ENCODE data around the gene VPS13A.
A peak's percentile ranks its signal among the peaks of the same experiment; 100 is the strongest.

Gene VPS13A

GRCh38 chr9:77177143-77177893, at the start of gene VPS13A:
Gene VPS13A, plus strand, starts transcription at chr9:77177534. Its CDS starts 171 bp downstream, at chr9:77177705.
- Histone ChIP-seq H3K27me3 (ENCODE audit: control insufficient read depth, insufficient read depth, low read length) (no peaks in the 10 kb centered on the region), H3K9me3 (ENCODE audit: control insufficient read depth, insufficient read depth, low read depth, low read length) (no peaks in the 10 kb centered on the region), H3K4me1 (ENCODE audit: control insufficient read depth, insufficient read depth, low read length) (peaks cover 16% of the 10 kb centered on the region), H3K9ac (ENCODE audit: low read length) (peak within 1 kb of the TSS; percentile 75), H3K27ac (ENCODE audit: low read depth, low read length) (peak within 1 kb of the TSS; percentile 49; the same call in 1 of the 2 replicates), H3K36me3 (ENCODE audit: control insufficient read depth, insufficient read depth, low read length) (no peaks in the 10 kb centered on the region), H3K4me3 (ENCODE audit: low read depth, low read length) (peak within 1 kb of the TSS; percentile 90)

- Histone ChIP-seq H3K27me3 (ENCODE audit: control insufficient read depth, insufficient read depth, low read length) (no peaks in the 10 kb centered on the region), H3K4me1 (ENCODE audit: control insufficient read depth, insufficient read depth, low read length) (peaks cover 28% of the 10 kb centered on the region; the same call in 1 of the 2 replicates), H3K9ac (ENCODE audit: low read length) (peak overlapping the region; percentile 29), H3K36me3 (ENCODE audit: control insufficient read depth, insufficient read depth, low read length) (no peaks in the 10 kb centered on the region), H3K9me3 (ENCODE audit: control insufficient read depth, insufficient read depth, low read depth, low read length) (peaks cover 20% of the 10 kb centered on the region), H3K4me3 (ENCODE audit: low read depth, low read length) (no peak overlapping the region), H3K27ac (ENCODE audit: low read depth, low read length) (peak overlapping the region; percentile 74; the same call in 1 of the 2 replicates)
Measured at GRCh38 chr9:77128125-77128789, 49.1 kb upstream of the VPS13A start.

GRCh38 chr9:77131399-77131798, 45.9 kb upstream of the VPS13A start:
- no peaks in the 10 kb centered on the region for H3K27me3 ChIP-seq (ENCODE audit: control insufficient read depth, insufficient read depth, low read length)
- H3K4me3 ChIP-seq (ENCODE audit: low read depth, low read length), result no peak overlapping the region
- no peaks in the 10 kb centered on the region for H3K36me3 ChIP-seq (ENCODE audit: control insufficient read depth, insufficient read depth, low read length)
- H3K27ac ChIP-seq (ENCODE audit: low read depth, low read length), result no peak overlapping the region
- peaks cover 18% of the 10 kb centered on the region; the same call in 1 of the 2 replicates for H3K4me1 ChIP-seq (ENCODE audit: control insufficient read depth, insufficient read depth, low read length)
- peaks cover 15% of the 10 kb centered on the region for H3K9me3 ChIP-seq (ENCODE audit: control insufficient read depth, insufficient read depth, low read depth, low read length)
- no peak overlapping the region for H3K9ac ChIP-seq (ENCODE audit: low read length)

- Histone ChIP-seq H3K4me1 (ENCODE audit: control insufficient read depth, insufficient read depth, low read length) (peaks cover 4% of the 10 kb centered on the region; the same call in 1 of the 2 replicates), H3K27me3 (ENCODE audit: control insufficient read depth, insufficient read depth, low read length) (no peaks in the 10 kb centered on the region), H3K9me3 (ENCODE audit: control insufficient read depth, insufficient read depth, low read depth, low read length) (peaks cover 27% of the 10 kb centered on the region), H3K9ac (ENCODE audit: low read length) (no peak overlapping the region), H3K27ac (ENCODE audit: low read depth, low read length) (no peak overlapping the region), H3K36me3 (ENCODE audit: control insufficient read depth, insufficient read depth, low read length) (no peaks in the 10 kb centered on the region), H3K4me3 (ENCODE audit: low read depth, low read length) (no peak overlapping the region)
Measured at GRCh38 chr9:77133011-77133410, 44.3 kb upstream of the VPS13A start.

GRCh38 chr9:77142366-77142765, 35.0 kb upstream of the VPS13A start:
- H3K4me1 ChIP-seq (ENCODE audit: control insufficient read depth, insufficient read depth, low read length), result peaks cover 6% of the 10 kb centered on the region; the same call in 1 of the 2 replicates
- no peaks in the 10 kb centered on the region for H3K36me3 ChIP-seq (ENCODE audit: control insufficient read depth, insufficient read depth, low read length)
- no peaks in the 10 kb centered on the region for H3K27me3 ChIP-seq (ENCODE audit: control insufficient read depth, insufficient read depth, low read length)
- H3K27ac ChIP-seq (ENCODE audit: low read depth, low read length), result no peak overlapping the region
- no peak overlapping the region for H3K9ac ChIP-seq (ENCODE audit: low read length)
- peaks cover 12% of the 10 kb centered on the region for H3K9me3 ChIP-seq (ENCODE audit: control insufficient read depth, insufficient read depth, low read depth, low read length)
- no peak overlapping the region for H3K4me3 ChIP-seq (ENCODE audit: low read depth, low read length)

GRCh38 chr9:77149879-77150278, 27.5 kb upstream of the VPS13A start:
- H3K36me3 ChIP-seq (ENCODE audit: control insufficient read depth, insufficient read depth, low read length), result no peaks in the 10 kb centered on the region
- H3K4me1 ChIP-seq (ENCODE audit: control insufficient read depth, insufficient read depth, low read length), result peaks cover 12% of the 10 kb centered on the region; the same call in 1 of the 2 replicates
- H3K9ac ChIP-seq (ENCODE audit: low read length), result no peak overlapping the region
- no peak overlapping the region for H3K27ac ChIP-seq (ENCODE audit: low read depth, low read length)
- no peaks in the 10 kb centered on the region for H3K27me3 ChIP-seq (ENCODE audit: control insufficient read depth, insufficient read depth, low read length)
- H3K4me3 ChIP-seq (ENCODE audit: low read depth, low read length), result no peak overlapping the region
- no peaks in the 10 kb centered on the region for H3K9me3 ChIP-seq (ENCODE audit: control insufficient read depth, insufficient read depth, low read depth, low read length)

GRCh38 chr9:77152289-77152688, 25.0 kb upstream of the VPS13A start:
- Histone ChIP-seq H3K4me3 (ENCODE audit: low read depth, low read length) (no peak overlapping the region), H3K9me3 (ENCODE audit: control insufficient read depth, insufficient read depth, low read depth, low read length) (no peaks in the 10 kb centered on the region), H3K36me3 (ENCODE audit: control insufficient read depth, insufficient read depth, low read length) (no peaks in the 10 kb centered on the region), H3K9ac (ENCODE audit: low read length) (no peak overlapping the region), H3K27me3 (ENCODE audit: control insufficient read depth, insufficient read depth, low read length) (no peaks in the 10 kb centered on the region), H3K27ac (ENCODE audit: low read depth, low read length) (no peak overlapping the region), H3K4me1 (ENCODE audit: control insufficient read depth, insufficient read depth, low read length) (peaks cover 12% of the 10 kb centered on the region; the same call in 1 of the 2 replicates)

GRCh38 chr9:77156646-77157371, 20.5 kb upstream of the VPS13A start:
- H3K4me1 ChIP-seq (ENCODE audit: control insufficient read depth, insufficient read depth, low read length), result no peaks in the 10 kb centered on the region
- H3K36me3 ChIP-seq (ENCODE audit: control insufficient read depth, insufficient read depth, low read length), result no peaks in the 10 kb centered on the region
- no peak overlapping the region for H3K27ac ChIP-seq (ENCODE audit: low read depth, low read length)
- no peaks in the 10 kb centered on the region for H3K27me3 ChIP-seq (ENCODE audit: control insufficient read depth, insufficient read depth, low read length)
- no peak overlapping the region for H3K9ac ChIP-seq (ENCODE audit: low read length)
- no peaks in the 10 kb centered on the region for H3K9me3 ChIP-seq (ENCODE audit: control insufficient read depth, insufficient read depth, low read depth, low read length)
- no peak overlapping the region for H3K4me3 ChIP-seq (ENCODE audit: low read depth, low read length)

- no peaks in the 10 kb centered on the region for H3K36me3 ChIP-seq (ENCODE audit: control insufficient read depth, insufficient read depth, low read length)
- no peaks in the 10 kb centered on the region for H3K27me3 ChIP-seq (ENCODE audit: control insufficient read depth, insufficient read depth, low read length)
- no peaks in the 10 kb centered on the region for H3K9me3 ChIP-seq (ENCODE audit: control insufficient read depth, insufficient read depth, low read depth, low read length)
- no peaks in the 10 kb centered on the region for H3K4me1 ChIP-seq (ENCODE audit: control insufficient read depth, insufficient read depth, low read length)
- no peak overlapping the region for H3K9ac ChIP-seq (ENCODE audit: low read length)
- H3K4me3 ChIP-seq (ENCODE audit: low read depth, low read length), result no peak overlapping the region
- H3K27ac ChIP-seq (ENCODE audit: low read depth, low read length), result no peak overlapping the region
Measured at GRCh38 chr9:77158772-77159513, 18.4 kb upstream of the VPS13A start.

- Histone ChIP-seq H3K27ac (ENCODE audit: low read depth, low read length) (no peak overlapping the region), H3K4me1 (ENCODE audit: control insufficient read depth, insufficient read depth, low read length) (no peaks in the 10 kb centered on the region; the same call in 1 of the 2 replicates), H3K36me3 (ENCODE audit: control insufficient read depth, insufficient read depth, low read length) (no peaks in the 10 kb centered on the region), H3K9me3 (ENCODE audit: control insufficient read depth, insufficient read depth, low read depth, low read length) (peaks cover 4% of the 10 kb centered on the region; the same call in 1 of the 2 replicates), H3K9ac (ENCODE audit: low read length) (no peak overlapping the region), H3K4me3 (ENCODE audit: low read depth, low read length) (no peak overlapping the region), H3K27me3 (ENCODE audit: control insufficient read depth, insufficient read depth, low read length) (no peaks in the 10 kb centered on the region)
Measured at GRCh38 chr9:77161191-77161590, 16.1 kb upstream of the VPS13A start.

All from HUES6 (cell line).